CD14-positive monocyte (primary cell): ENCODE results near the gene SLC2A14. TPM values are rescaled to one million over a fixed set of nuclear protein-coding genes. Genes with fewer than 3 reads are reported as not detected.
"Not testable (repeated sequence)": the region's sequence is repeated elsewhere in the genome, so short reads cannot be mapped to it uniquely, and the experiment has no call there.

Experiments
- DNase-seq, 3 donors: peaks; one replicate each; pipeline ENCODE4 v3.0.0-alpha.2; 2011 to 2022
- H2AFZ ChIP-seq: 2 replicates; pipeline ENCODE4 v1.6.0; 2012; ENCODE audit warnings: mild to moderate bottlenecking, low read depth, low read length, inconsistent platforms; ENCODE audit not compliant: insufficient read depth, poor library complexity, severe bottlenecking
- H3K27ac ChIP-seq, 2 donors: 1 replicate in 1 of 2; 2 replicates in 1 of 2; pipeline ENCODE4 v1.5.1; 2012 to 2013; ENCODE audit warnings: low read length in 2 of 2, control low read depth in 1 of 2, inconsistent platforms in 1 of 2, low read depth in 1 of 2, mild to moderate bottlenecking in 1 of 2
- H3K27me3 ChIP-seq, 2 donors: one replicate each; pipeline versions ENCODE4 v1.6.0 to v1.6.1; 2011 to 2013; ENCODE audit warnings: low read length in 2 of 2; ENCODE audit not compliant: control insufficient read depth in 2 of 2, insufficient read depth in 2 of 2
- H3K36me3 ChIP-seq, 2 donors: replicated peaks in 1 of 2; 1 replicate in 1 of 2; 2 replicates in 1 of 2; pipeline versions ENCODE4 v1.5.1 to v1.6.1; 2012 to 2013; ENCODE audit warnings: low read length in 2 of 2, control low read depth in 1 of 2, inconsistent platforms in 1 of 2, mild to moderate bottlenecking in 1 of 2; ENCODE audit not compliant: insufficient read depth in 2 of 2, control insufficient read depth in 1 of 2
- H3K4me1 ChIP-seq, 2 donors: 1 replicate in 1 of 2; 2 replicates in 1 of 2; pipeline versions ENCODE4 v1.5.1 to v1.6.1; 2012 to 2013; ENCODE audit warnings: low read length in 2 of 2, control low read depth in 1 of 2, inconsistent platforms in 1 of 2, mild to moderate bottlenecking in 1 of 2, moderate library complexity in 1 of 2; ENCODE audit not compliant: insufficient read depth in 2 of 2, control insufficient read depth in 1 of 2
- H3K4me2 ChIP-seq: replicated peaks from 2 replicates; pipeline ENCODE3; 2012; ENCODE audit warnings: low read length, moderate library complexity, mild to moderate bottlenecking; ENCODE audit not compliant: poor library complexity, severe bottlenecking; ENCODE audit errors: extremely low read depth
- H3K4me3 ChIP-seq, 3 experiments: fragments of 200-600 bp in 1 of 3; sonication (generic) in 1 of 3; replicated peaks in 1 of 3; 1 replicate in 2 of 3; 2 replicates in 1 of 3; pipeline ENCODE4 v1.5.1; 2011 to 2013; ENCODE audit warnings: low read length in 3 of 3, mild to moderate bottlenecking in 3 of 3, control low read depth in 2 of 3, low read depth in 2 of 3, inconsistent platforms in 1 of 3, moderate library complexity in 1 of 3
- H3K79me2 ChIP-seq: 2 replicates; pipeline ENCODE4 v1.6.0; 2012; ENCODE audit warnings: mild to moderate bottlenecking, control low read depth, inconsistent platforms, low read length, moderate library complexity; ENCODE audit not compliant: insufficient read depth
- H3K9ac ChIP-seq: 2 replicates; pipeline ENCODE4 v1.6.0; 2017; ENCODE audit warnings: low read length, mild to moderate bottlenecking; ENCODE audit not compliant: insufficient read depth, poor library complexity, severe bottlenecking
- H3K9me3 ChIP-seq, 2 donors: replicated peaks in 1 of 2; 1 replicate in 1 of 2; 2 replicates in 1 of 2; pipeline versions ENCODE4 v1.5.1 to v1.6.1; 2012 to 2013; ENCODE audit warnings: low read length in 2 of 2, control low read depth in 1 of 2; ENCODE audit not compliant: control insufficient read depth in 1 of 2, insufficient read depth in 1 of 2
- H4K20me1 ChIP-seq: 2 replicates; pipeline ENCODE4 v1.6.0; 2012; ENCODE audit warnings: mild to moderate bottlenecking, low read length, control low read depth, moderate library complexity; ENCODE audit not compliant: insufficient read depth
- H3K27ac Mint-ChIP-seq, 7 donors: one replicate each; pipeline ENCODE4 v1.8.0; 2020; ENCODE audit warnings: mild to moderate bottlenecking in 7 of 7, mixed read lengths in 7 of 7, moderate library complexity in 6 of 7, inconsistent platforms in 2 of 7
- H3K27me3 Mint-ChIP-seq, 3 donors: one replicate each; pipeline ENCODE4 v1.8.0; 2021 to 2022; ENCODE audit warnings: low read depth in 3 of 3, mild to moderate bottlenecking in 3 of 3, mixed read lengths in 3 of 3, moderate library complexity in 3 of 3, inconsistent platforms in 1 of 3
- H3K36me3 Mint-ChIP-seq, 2 donors: one replicate each; pipeline ENCODE4 v1.8.0; 2020; ENCODE audit warnings: mixed read lengths in 2 of 2, inconsistent platforms in 1 of 2, mild to moderate bottlenecking in 1 of 2
- H3K4me1 Mint-ChIP-seq: one replicate; pipeline ENCODE4 v1.8.0; 2020; ENCODE audit warnings: mild to moderate bottlenecking, mixed read lengths
- H3K4me3 Mint-ChIP-seq, 2 donors: one replicate each; pipeline ENCODE4 v1.8.0; 2020; ENCODE audit warnings: mild to moderate bottlenecking in 2 of 2, mixed read lengths in 2 of 2, moderate library complexity in 1 of 2
- H3K9me3 Mint-ChIP-seq, 7 donors: one replicate each; pipeline ENCODE4 v1.8.0; 2020 to 2022; ENCODE audit warnings: mixed read lengths in 7 of 7, mild to moderate bottlenecking in 6 of 7, moderate library complexity in 6 of 7, inconsistent platforms in 2 of 7
- CTCF ChIP-seq: fragments of 200-600 bp; IDR thresholded peaks from one replicate; pipeline ENCODE4 v1.8.0; 2022; ENCODE audit warnings: antibody characterized with exemption, mild to moderate bottlenecking
- WGBS: methylation state at CpG from one replicate; pipeline ENCODE4 v1.1.5; 2013; ENCODE audit warnings: missing lambda C conversion rate; ENCODE audit not compliant: insufficient coverage; 5-methylcytosine and 5-hydroxymethylcytosine counted together
- intact Hi-C, 2 donors: fragments of 100-400 bp; cut with micrococcal nuclease; formaldehyde crosslinking; loops; one replicate each; pipeline versions ENCODE4 v1.15.0 to v1.15.1; 2023
- polyA plus RNA-seq, 3 donors: library from polyadenylated mRNA; depleted of rRNA in 1 of 3; unstranded in 2 of 3; stranded (reverse) in 1 of 3; fragments of 300-500 nt in 2 of 3; fragments of >200 nt in 1 of 3; fragmentation: Illumina TruSeq in 2 of 3; gene quantifications; 1 replicate in 2 of 3; 2 replicates in 1 of 3; pipeline ENCODE4 v1.2.3, GENCODE V29; 2012 to 2021

SLC2A14 gene
- polyA plus RNA-seq, 3 donors, result 0.21 to 3.1 (median 0.29) TPM

DNA sequence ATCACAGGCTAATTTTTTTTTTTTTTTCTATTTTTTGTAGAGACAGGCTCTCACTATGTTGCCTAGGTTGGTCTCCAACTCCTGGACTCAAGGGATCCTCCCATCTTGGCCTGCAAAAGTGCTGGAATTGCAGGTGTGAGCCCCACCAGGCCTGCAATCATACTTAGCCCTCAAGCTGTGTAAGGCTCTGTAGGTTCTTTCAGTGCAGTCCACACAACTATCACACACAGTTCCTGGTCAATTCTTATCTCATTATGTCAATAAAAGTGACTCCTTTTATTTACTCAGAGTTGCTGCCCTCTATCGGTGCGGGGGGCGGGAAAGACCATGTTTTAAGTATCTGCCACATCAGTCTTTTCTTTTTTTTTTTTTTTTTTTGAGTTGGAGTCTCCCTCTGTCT is 34.3 kb upstream of the SLC2A14 start:
- no peak overlapping the region for H3K27ac Mint-ChIP-seq
- no peak overlapping the region for H3K4me3 ChIP-seq
- no peaks in the 10 kb centered on the region for H3K27me3 ChIP-seq
- H3K4me3 Mint-ChIP-seq, result no peak overlapping the region
- H3K27ac ChIP-seq, result no peak overlapping the region
- 31% methylated on average over 2 of the region's 3 CpGs for WGBS
- peaks cover 5% of the 10 kb centered on the region for H3K4me1 Mint-ChIP-seq
- no peak overlapping the region for H3K9ac ChIP-seq
- H3K36me3 ChIP-seq, result no peaks in the 10 kb centered on the region
- no peaks in the 10 kb centered on the region for H4K20me1 ChIP-seq
- H3K79me2 ChIP-seq, result no peaks in the 10 kb centered on the region
- H2AFZ ChIP-seq, result no peak overlapping the region
- H3K27me3 Mint-ChIP-seq, result peaks cover 0 to 5% (median 2%) of the 10 kb centered on the region in 3 donors
- intact Hi-C loops, result no loop called here
- no peaks in the 10 kb centered on the region for H3K4me1 ChIP-seq
- no peaks in the 10 kb centered on the region for H3K36me3 Mint-ChIP-seq
- no peaks in the 10 kb centered on the region for H3K9me3 Mint-ChIP-seq
- peak in 1 of 3 donors; percentile 39 for DNase-seq
- H3K4me2 ChIP-seq, result no peak overlapping the region
- TF ChIP-seq CTCF, result no peak
- no peaks in the 10 kb centered on the region for H3K9me3 ChIP-seq

GRCh38 chr12:7906303-7906702 is 33.6 kb upstream of the SLC2A14 start:
- H2AFZ ChIP-seq, H3K9ac ChIP-seq, H3K27ac ChIP-seq, H3K9me3 Mint-ChIP-seq, DNase-seq, H3K36me3 ChIP-seq, H3K36me3 Mint-ChIP-seq, H3K4me1 ChIP-seq, H3K79me2 ChIP-seq, H4K20me1 ChIP-seq, H3K4me3 ChIP-seq, H3K4me2 ChIP-seq, H3K27me3 Mint-ChIP-seq, H3K9me3 ChIP-seq, H3K4me3 Mint-ChIP-seq, H3K27ac Mint-ChIP-seq, intact Hi-C loops, H3K4me1 Mint-ChIP-seq, H3K27me3 ChIP-seq: not testable (repeated sequence)
- WGBS, result 86% methylated on average over 1 of the region's 4 CpGs

- H3K4me3 Mint-ChIP-seq, H3K36me3 ChIP-seq, H3K27me3 ChIP-seq, H3K9me3 Mint-ChIP-seq, H3K4me3 ChIP-seq, H3K36me3 Mint-ChIP-seq, H3K27ac ChIP-seq, H3K4me2 ChIP-seq, H3K79me2 ChIP-seq, H3K9me3 ChIP-seq, H3K9ac ChIP-seq, H3K27ac Mint-ChIP-seq, H4K20me1 ChIP-seq, H3K4me1 ChIP-seq, H3K27me3 Mint-ChIP-seq, DNase-seq, H2AFZ ChIP-seq, H3K4me1 Mint-ChIP-seq: not testable (repeated sequence)
- intact Hi-C loops, result loop anchor here in 1 of 2 donors (2.0 kb wide), 1 partner anchor 107 kb away; no protein-coding TSS in a partner anchor
- WGBS, result no CpG with 5 or more reads among the region's 5 CpGs
These were observed 32.9 kb upstream of the SLC2A14 start for GRCh38 chr12:7905600-7906125.
